NCI-H69 (cell line): ENCODE results near the gene SYT15.

Source experiments
- DNase-seq: peaks from one replicate; lab custom pipeline; 2025; lab: John Stamatoyannopoulos, UW

SYT15 gene

GRCh38 chr10:46544989-46545791 lies 33.7 kb upstream of the SYT15 start:
- peak; percentile 20 for DNase-seq

- no peak for DNase-seq
Measured at GRCh38 chr10:46545861-46546590, 32.9 kb upstream of the SYT15 start.

- no peak for DNase-seq
Measured at GRCh38 chr10:46546591-46547540, 32.1 kb upstream of the SYT15 start.

GRCh38 chr10:46547541-46548497 lies 31.1 kb upstream of the SYT15 start:
- no peak for DNase-seq

- no peak for DNase-seq
Measured at GRCh38 chr10:46548498-46549090, 30.3 kb upstream of the SYT15 start.

GRCh38 chr10:46549171-46550075 lies 29.5 kb upstream of the SYT15 start:
- DNase-seq = no peak

- DNase-seq = no peak
Measured at GRCh38 chr10:46550076-46550790, 28.7 kb upstream of the SYT15 start.

GRCh38 chr10:46550795-46551700 lies 27.9 kb upstream of the SYT15 start:
- DNase-seq = no peak

GRCh38 chr10:46551701-46552525 lies 27.0 kb upstream of the SYT15 start:
- DNase-seq = no peak

GRCh38 chr10:46552526-46553237 lies 26.2 kb upstream of the SYT15 start:
- peak; percentile 39 for DNase-seq

- no peak for DNase-seq
Measured at GRCh38 chr10:46553238-46554049, 25.5 kb upstream of the SYT15 start.

GRCh38 chr10:46554166-46554781 lies 24.7 kb upstream of the SYT15 start:
- DNase-seq = no peak

- no peak for DNase-seq
Measured at GRCh38 chr10:46555366-46555712, 23.6 kb upstream of the SYT15 start.

- no peak for DNase-seq
Measured at GRCh38 chr10:46555713-46556514, 23.0 kb upstream of the SYT15 start.
